IMR-90 (cell line): Measurements from ENCODE around the gene TPPP3. TPM values are rescaled to one million over a fixed set of nuclear protein-coding genes. Genes with fewer than 3 reads are reported as not detected.

Experiments used
- ATAC-seq: fragments of 200-7000 bp; cut with Tn5 transposase; 2 replicates; pipeline ENCODE4 v1.9.1; 2020; ENCODE audit warnings: low read depth, mild to moderate bottlenecking, moderate library complexity
- BruUV-seq: library from RNA; stranded (reverse); fragments of 400-500 nt; replicated peaks from 2 replicates; lab custom pipeline; 2021; lab: Mats Ljungman, UMichigan
- CTCF ChIA-PET: fragments of 300-600 bp; formaldehyde crosslinking; extraction: SDS; loops from one replicate; lab custom pipeline; 2021; ENCODE audit warnings: antibody characterized with exemption; lab: Yijun Ruan, JAX
- POLR2A ChIA-PET: fragments of 300-600 bp; sonication (Branson Sonifier 250); formaldehyde crosslinking; loops from one replicate; lab custom pipeline; 2022; ENCODE audit warnings: antibody characterized with exemption; ENCODE audit not compliant: unreplicated experiment; lab: Charles Lee
- DNase-seq: peaks from one replicate; pipeline ENCODE4 v3.0.0; 2013
- H2AFZ ChIP-seq: replicated peaks from 2 replicates; pipeline ENCODE3; 2013; ENCODE audit warnings: low read length, mild to moderate bottlenecking; ENCODE audit not compliant: poor library complexity
- H2AK5ac ChIP-seq: 2 replicates; pipeline ENCODE4 v1.6.1; 2013; ENCODE audit warnings: low read depth, low read length, inconsistent platforms
- H2AK9ac ChIP-seq: replicated peaks from 2 replicates; pipeline ENCODE3; 2013; ENCODE audit warnings: mild to moderate bottlenecking, low read depth, low read length, moderate library complexity; ENCODE audit not compliant: poor library complexity
- H2BK120ac ChIP-seq: 2 replicates; pipeline ENCODE4 v1.6.1; 2013; ENCODE audit warnings: low read depth, low read length, inconsistent platforms
- H2BK15ac ChIP-seq: 3 replicates; pipeline ENCODE4 v1.6.1; 2013; ENCODE audit warnings: low read depth, low read length, inconsistent platforms
- H2BK20ac ChIP-seq: 2 replicates; pipeline ENCODE4 v1.6.1; 2013; ENCODE audit warnings: low read depth, mild to moderate bottlenecking, inconsistent platforms, low read length, moderate library complexity
- H2BK5ac ChIP-seq: 2 replicates; pipeline ENCODE4 v1.6.1; 2013; ENCODE audit warnings: mild to moderate bottlenecking, low read depth, low read length, inconsistent platforms; ENCODE audit not compliant: poor library complexity, severe bottlenecking
- H3K14ac ChIP-seq: replicated peaks from 2 replicates; pipeline ENCODE4 v1.6.1; 2013; ENCODE audit warnings: low read depth, low read length, inconsistent platforms
- H3K18ac ChIP-seq: 2 replicates; pipeline ENCODE4 v1.6.1; 2013; ENCODE audit warnings: low read depth, low read length, control low read depth
- H3K23ac ChIP-seq: 2 replicates; pipeline ENCODE4 v1.6.1; 2013; ENCODE audit warnings: low read depth, low read length, inconsistent platforms
- H3K27ac ChIP-seq: 2 replicates; pipeline ENCODE4 v1.5.1; 2013; ENCODE audit warnings: mild to moderate bottlenecking, control low read depth, low read length; ENCODE audit not compliant: insufficient read depth
- H3K27me3 ChIP-seq: 2 replicates; pipeline ENCODE4 v1.6.1; 2013; ENCODE audit warnings: low read length; ENCODE audit not compliant: control insufficient read depth, insufficient read depth
- H3K36me3 ChIP-seq: 2 replicates; pipeline ENCODE4 v1.6.1; 2013; ENCODE audit warnings: low read length, mixed read lengths; ENCODE audit not compliant: control insufficient read depth, insufficient read depth
- H3K4ac ChIP-seq: 2 replicates; pipeline ENCODE4 v1.6.1; 2013; ENCODE audit warnings: low read depth, low read length, inconsistent platforms
- H3K4me1 ChIP-seq: 2 replicates; pipeline ENCODE4 v1.6.1; 2013; ENCODE audit warnings: low read length, mixed read lengths; ENCODE audit not compliant: control insufficient read depth, insufficient read depth
- H3K4me2 ChIP-seq: 2 replicates; pipeline ENCODE4 v1.6.1; 2013; ENCODE audit warnings: low read depth, mild to moderate bottlenecking, control low read depth, low read length, moderate library complexity
- H3K4me3 ChIP-seq: 2 replicates; pipeline ENCODE4 v1.5.1; 2013; ENCODE audit warnings: low read depth, mild to moderate bottlenecking, control low read depth, low read length, moderate library complexity; ENCODE audit not compliant: insufficient read depth
- H3K56ac ChIP-seq: 2 replicates; pipeline ENCODE4 v1.6.1; 2013; ENCODE audit warnings: low read length, inconsistent platforms; ENCODE audit not compliant: insufficient read depth; ENCODE audit errors: extremely low read depth
- H3K79me1 ChIP-seq, 2 experiments: 2 replicates each; pipeline ENCODE4 v1.6.1; 2013; ENCODE audit warnings: low read length in 2 of 2, inconsistent platforms in 1 of 2, low read depth in 1 of 2
- H3K9ac ChIP-seq: 2 replicates; pipeline ENCODE4 v1.6.1; 2013; ENCODE audit warnings: low read depth, low read length, control low read depth
- H3K9me1 ChIP-seq: 2 replicates; pipeline ENCODE4 v1.6.1; 2013; ENCODE audit warnings: low read length, inconsistent platforms; ENCODE audit not compliant: insufficient read depth
- H3K9me3 ChIP-seq: 2 replicates; pipeline ENCODE4 v1.6.1; 2013; ENCODE audit warnings: low read length; ENCODE audit not compliant: control insufficient read depth, insufficient read depth
- H4K20me1 ChIP-seq: 2 replicates; pipeline ENCODE4 v1.6.1; 2013; ENCODE audit warnings: low read length, inconsistent platforms; ENCODE audit not compliant: insufficient read depth
- H4K5ac ChIP-seq: 2 replicates; pipeline ENCODE4 v1.6.1; 2013; ENCODE audit warnings: mild to moderate bottlenecking, low read depth, low read length, control low read depth
- H4K8ac ChIP-seq, 2 experiments: 2 replicates each; pipeline ENCODE4 v1.6.1; 2013; ENCODE audit warnings: low read depth in 2 of 2, low read length in 2 of 2, control low read depth in 1 of 2, inconsistent platforms in 1 of 2
- H4K91ac ChIP-seq: 2 replicates; pipeline ENCODE4 v1.6.1; 2013; ENCODE audit warnings: low read depth, low read length, inconsistent platforms; ENCODE audit not compliant: insufficient read depth
- CEBPB ChIP-seq: IDR thresholded peaks from 2 replicates; pipeline ENCODE4 v1.6.1; 2012; ENCODE audit warnings: low read depth, low read length, improper control_type of control experiment
- CHD1 ChIP-seq: IDR thresholded peaks from 2 replicates; pipeline ENCODE4 v1.6.1; 2012; ENCODE audit warnings: low read depth, low read length, improper control_type of control experiment
- ELK1 ChIP-seq: fragments of 150-350 bp; IDR thresholded peaks from 2 replicates; pipeline ENCODE4 v1.6.1; 2016; ENCODE audit warnings: low read depth, mild to moderate bottlenecking, low read length, moderate library complexity, borderline replicate concordance
- FOS ChIP-seq: fragments of 150-350 bp; IDR thresholded peaks from 2 replicates; pipeline ENCODE4 v1.6.1; 2016; ENCODE audit warnings: low read depth, low read length
- NFE2L2 ChIP-seq: fragments of 150-350 bp; IDR thresholded peaks from 2 replicates; pipeline ENCODE4 v1.6.1; 2016; ENCODE audit warnings: low read depth, mild to moderate bottlenecking, low read length
- POLR2A ChIP-seq: IDR thresholded peaks from 2 replicates; pipeline ENCODE4 v1.6.1; 2012; ENCODE audit warnings: mild to moderate bottlenecking, low read depth, low read length
- RAD21 ChIP-seq: IDR thresholded peaks from 2 replicates; pipeline ENCODE4 v1.6.1; 2012; ENCODE audit warnings: low read length, improper control_type of control experiment
- RFX5 ChIP-seq: IDR thresholded peaks from 2 replicates; pipeline ENCODE4 v1.8.0; 2012; ENCODE audit warnings: low read depth, mild to moderate bottlenecking, low read length, moderate library complexity
- SMC3 ChIP-seq: fragments of 150-350 bp; IDR thresholded peaks from 2 replicates; pipeline ENCODE4 v1.6.1; 2016; ENCODE audit warnings: low read depth, mild to moderate bottlenecking, antibody characterized with exemption, low read length, moderate library complexity
- USF2 ChIP-seq: fragments of 150-350 bp; IDR thresholded peaks from 2 replicates; pipeline ENCODE4 v1.6.1; 2017; ENCODE audit warnings: mild to moderate bottlenecking, antibody characterized with exemption, low read length, low read depth
- WGBS, 2 experiments: methylation state at CpG; one replicate each; pipeline versions ENCODE4 v1.1.5 to v1.1.7; 2013; ENCODE audit warnings: missing lambda C conversion rate in 2 of 2; ENCODE audit not compliant: insufficient read length in 1 of 2; ENCODE audit errors: extremely low coverage in 2 of 2; 5-methylcytosine and 5-hydroxymethylcytosine counted together
- dilution Hi-C: fragments of 300-500 bp; cut with HindIII; formaldehyde crosslinking; loops from one replicate; pipeline ENCODE4 v1.14.3; 2018; ENCODE audit warnings: low sequenced_read_pairs; ENCODE audit not compliant: unreplicated experiment
- in situ Hi-C: fragments of 300-500 bp; cut with MboI; formaldehyde crosslinking; loops from 3 replicates; pipeline ENCODE4 v1.14.3; 2019; ENCODE audit warnings: low sequenced_read_pairs, inconsistent platforms, mixed read lengths
- intact Hi-C: fragments of 100-400 bp; cut with micrococcal nuclease; formaldehyde crosslinking; loops from 2 replicates; pipeline ENCODE4 v1.10.0; 2022
- polyA plus RNA-seq, 3 experiments: library from polyadenylated mRNA; depleted of rRNA; stranded (reverse); fragments of >200 nt; gene quantifications; 2 replicates each; pipeline ENCODE4 v1.2.3, GENCODE V29; 2012; ENCODE audit warnings: low replicate concordance in 1 of 3
- total RNA-seq: library from RNA; depleted of rRNA; stranded (reverse); fragments of >200 nt; gene quantifications from 2 replicates; pipeline ENCODE4 v1.2.3, GENCODE V29; 2012

TPPP3 gene
- total and polyA plus RNA-seq, 2 of the 4 experiments (the other 2 are of a cell fraction) = 0.54 to 2.4 TPM

GRCh38 chr16:67395105-67395457 lies 1.8 kb upstream of the TPPP3 start:
- dilution Hi-C loops = no loop called here
- Histone ChIP-seq H3K14ac (no peak overlapping the region), H3K9ac (no peak overlapping the region), H2BK5ac (no peak overlapping the region), H3K4me2 (no peak overlapping the region), H3K27me3 (no peaks in the 10 kb centered on the region), H2BK20ac (no peak overlapping the region), H2BK120ac (no peak overlapping the region), H3K79me1 (no peaks in the 10 kb centered on the region), H3K9me3 (no peaks in the 10 kb centered on the region), H4K5ac (no peak overlapping the region), H2AFZ (no peak overlapping the region), H3K23ac (no peak overlapping the region), H3K18ac (no peak overlapping the region), H3K36me3 (no peaks in the 10 kb centered on the region), H3K9me1 (peaks cover 5% of the 10 kb centered on the region; the same call in 1 of the 2 replicates), H4K20me1 (no peaks in the 10 kb centered on the region), H3K4ac (no peak overlapping the region), H3K4me1 (peaks cover 16% of the 10 kb centered on the region), H2AK9ac (no peak overlapping the region), H3K4me3 (no peak overlapping the region), H3K27ac (no peak overlapping the region), H2AK5ac (no peak overlapping the region; the same call in 1 of the 2 replicates), H2BK15ac (no peak overlapping the region), H4K91ac (no peak overlapping the region), H4K8ac (no peak overlapping the region), H3K56ac (no peak overlapping the region)
- TF ChIP-seq USF2 (no peak), SMC3 (no peak), FOS (no peak), NFE2L2 (no peak), CEBPB (no peak), RAD21 (no peak), RFX5 (no peak), POLR2A (no peak), ELK1 (no peak), CHD1 (no peak)
- no peak for DNase-seq
- intact Hi-C loops = no loop called here
- no CpG with 5 or more reads among the region's 10 CpGs for WGBS, 2 experiments
- in situ Hi-C loops = no loop called here
- CTCF ChIA-PET = no interaction called here
- no TSS peak for BruUV-seq
- ATAC-seq = no peak
- POLR2A ChIA-PET = no interaction called here
